ENCODE results near the gene ATXN7L1. TPM values are rescaled to one million over a fixed set of nuclear protein-coding genes. Genes with fewer than 3 reads are reported as not detected.

ATXN7L1 gene
- polyA plus RNA-seq, 1 of the 3 experiments (the other 2 are of a cell fraction): 6.0 TPM

- no peaks in the 10 kb centered on the region for H3K79me2 ChIP-seq (ENCODE audit: insufficient read depth)
- ChIA-PET CTCF (interaction anchor here (0.6 to 3.9 kb wide), 4 partner anchors 8 to 147 kb away, joined by 4 to 25 read pairs (median 6); no protein-coding TSS in a partner anchor), POLR2A (no interaction called here)
- no peak overlapping the region for H3K4me3 ChIP-seq (ENCODE audit: low read depth in 2 of 2, low read length in 1 of 2)
- H3K9ac ChIP-seq: no peak overlapping the region
- no peaks in the 10 kb centered on the region for H4K20me1 ChIP-seq (ENCODE audit: insufficient read depth)
- H3K4me2 ChIP-seq: no peak overlapping the region
- no peaks in the 10 kb centered on the region for H3K9me2 ChIP-seq
- H3K27ac ChIP-seq (ENCODE audit: low read depth in 2 of 2, low read length in 1 of 2): no peak overlapping the region
- H3F3A ChIP-seq (replicated peaks; ENCODE audit: insufficient read depth): no peaks in the 10 kb centered on the region
- no peaks in the 10 kb centered on the region for H3K36me3 ChIP-seq (replicated peaks in 1 of 2; ENCODE audit: control insufficient read depth in 1 of 2, insufficient read depth in 2 of 2, low read length in 1 of 2)
- H3K9me3 ChIP-seq: no peaks in the 10 kb centered on the region
- H2AFZ ChIP-seq (ENCODE audit: low read depth): no peak overlapping the region
- 98% methylated on average over 4 of the region's 4 CpGs for WGBS (ENCODE audit: low lambda C conversion rate)
- H3K4me1 ChIP-seq (ENCODE audit: control insufficient read depth in 1 of 2, insufficient read depth in 2 of 2, low read depth in 1 of 2, low read length in 1 of 2): peaks cover 37 to 38% of the 10 kb centered on the region in 2 experiments
- TF ChIP-seq TCF12 (IDR thresholded peaks at IDR 0.05) (no peak), REST (IDR thresholded peaks at IDR 0.05; ENCODE audit: low read depth, low read length) (no peak)
- no peaks in the 10 kb centered on the region for H3K27me3 ChIP-seq (ENCODE audit: insufficient read depth)
- DNase-seq: no peak
Observed at GRCh38 chr7:105799006-105799405, 77.4 kb downstream of the ATXN7L1 start.

GRCh38 chr7:105797652-105798051 is 78.7 kb downstream of the ATXN7L1 start:
- 83% methylated on average over 7 of the region's 7 CpGs for WGBS (ENCODE audit: low lambda C conversion rate)
- Histone ChIP-seq H3K9me2 (no peaks in the 10 kb centered on the region), H3K9ac (no peak overlapping the region), H3K4me1 (ENCODE audit: control insufficient read depth in 1 of 2, insufficient read depth in 2 of 2, low read depth in 1 of 2, low read length in 1 of 2) (peaks cover 31 to 37% of the 10 kb centered on the region in 2 experiments), H3K9me3 (no peaks in the 10 kb centered on the region), H3K79me2 (ENCODE audit: insufficient read depth) (no peaks in the 10 kb centered on the region), H4K20me1 (ENCODE audit: insufficient read depth) (no peaks in the 10 kb centered on the region), H3K36me3 (replicated peaks in 1 of 2; ENCODE audit: control insufficient read depth in 1 of 2, insufficient read depth in 2 of 2, low read length in 1 of 2) (no peaks in the 10 kb centered on the region), H3K27ac (ENCODE audit: low read depth in 2 of 2, low read length in 1 of 2) (peak overlapping the region in 1 of 2 experiments; percentile 19; a peak in 1 of 4 replicates), H3K4me2 (no peak overlapping the region), H3F3A (replicated peaks; ENCODE audit: insufficient read depth) (no peaks in the 10 kb centered on the region), H2AFZ (ENCODE audit: low read depth) (no peak overlapping the region), H3K27me3 (ENCODE audit: insufficient read depth) (no peaks in the 10 kb centered on the region), H3K4me3 (ENCODE audit: low read depth in 2 of 2, low read length in 1 of 2) (no peak overlapping the region)
- peak; percentile 55 for DNase-seq
- ChIA-PET CTCF (interaction anchor here (0.7 to 3.9 kb wide), 10 partner anchors 10 to 141 kb away, joined by 3 to 25 read pairs (median 4); no protein-coding TSS in a partner anchor), POLR2A (no interaction called here)
- peak; percentile 72 for TF ChIP-seq GATA2 (CRISPR knock-in tag; IDR thresholded peaks at IDR 0.05)
- TF ChIP-seq FOXM1 (IDR thresholded peaks at IDR 0.05; ENCODE audit: low read depth): no peak
- peak; percentile 48; the same call in 1 of the 2 replicates for TF ChIP-seq TCF12 (IDR thresholded peaks at IDR 0.05)
- TF ChIP-seq, protein P1, sequence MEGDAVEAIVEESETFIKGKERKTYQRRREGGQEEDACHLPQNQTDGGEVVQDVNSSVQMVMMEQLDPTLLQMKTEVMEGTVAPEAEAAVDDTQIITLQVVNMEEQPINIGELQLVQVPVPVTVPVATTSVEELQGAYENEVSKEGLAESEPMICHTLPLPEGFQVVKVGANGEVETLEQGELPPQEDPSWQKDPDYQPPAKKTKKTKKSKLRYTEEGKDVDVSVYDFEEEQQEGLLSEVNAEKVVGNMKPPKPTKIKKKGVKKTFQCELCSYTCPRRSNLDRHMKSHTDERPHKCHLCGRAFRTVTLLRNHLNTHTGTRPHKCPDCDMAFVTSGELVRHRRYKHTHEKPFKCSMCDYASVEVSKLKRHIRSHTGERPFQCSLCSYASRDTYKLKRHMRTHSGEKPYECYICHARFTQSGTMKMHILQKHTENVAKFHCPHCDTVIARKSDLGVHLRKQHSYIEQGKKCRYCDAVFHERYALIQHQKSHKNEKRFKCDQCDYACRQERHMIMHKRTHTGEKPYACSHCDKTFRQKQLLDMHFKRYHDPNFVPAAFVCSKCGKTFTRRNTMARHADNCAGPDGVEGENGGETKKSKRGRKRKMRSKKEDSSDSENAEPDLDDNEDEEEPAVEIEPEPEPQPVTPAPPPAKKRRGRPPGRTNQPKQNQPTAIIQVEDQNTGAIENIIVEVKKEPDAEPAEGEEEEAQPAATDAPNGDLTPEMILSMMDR (IDR thresholded peaks at IDR 0.05): peak; percentile 18
- TF ChIP-seq RAD21 (IDR thresholded peaks at IDR 0.05; ENCODE audit: low read length): peak; percentile 40
- no peak for TF ChIP-seq TAF1 (IDR thresholded peaks at IDR 0.05; ENCODE audit: borderline replicate concordance, low read depth, low read length)
- peak in 1 of 2 experiments; percentile 57; a peak in 1 of 4 replicates for TF ChIP-seq EP300 (IDR thresholded peaks at IDR 0.05; ENCODE audit: borderline replicate concordance in 1 of 2, low read depth in 1 of 2, low read length in 1 of 2)

Measured in SK-N-SH (cell line).